22Rv1 (cell line): ENCODE results near the gene S100A12.

Experiments
- H3K27ac ChIP-seq: fragments of 450-650 bp; 2 replicates; pipeline ENCODE4 v1.5.1; 2017
- CTCF ChIP-seq: fragments of 450-650 bp; IDR thresholded peaks from 2 replicates; pipeline ENCODE4 v1.5.1; 2017; ENCODE audit warnings: mild to moderate bottlenecking
- ZFX ChIP-seq: fragments of 450-650 bp; IDR thresholded peaks from 2 replicates; pipeline ENCODE4 v1.6.1; 2017; ENCODE audit warnings: antibody characterized with exemption, borderline replicate concordance

Gene S100A12

GRCh38 chr1:153364156-153364555 is 11.3 kb downstream of the S100A12 start:
- TF ChIP-seq CTCF (no peak), ZFX (no peak)
- no peak overlapping the region for H3K27ac ChIP-seq

- H3K27ac ChIP-seq = no peak overlapping the region
- TF ChIP-seq ZFX (no peak), CTCF (no peak)
Observed at GRCh38 chr1:153363641-153364040, 11.8 kb downstream of the S100A12 start.

- TF ChIP-seq ZFX = no peak
- TF ChIP-seq CTCF = no peak
- no peak overlapping the region for H3K27ac ChIP-seq
Observed at GRCh38 chr1:153362187-153362775, 13.1 kb downstream of the S100A12 start.

GRCh38 chr1:153361480-153362109 is 13.8 kb downstream of the S100A12 start:
- H3K27ac ChIP-seq = no peak overlapping the region
- TF ChIP-seq CTCF = no peak
- TF ChIP-seq ZFX = no peak

- H3K27ac ChIP-seq = no peak overlapping the region
- TF ChIP-seq CTCF (no peak), ZFX (no peak)
Observed at GRCh38 chr1:153360592-153361479, 14.6 kb downstream of the S100A12 start.

GRCh38 chr1:153360190-153360589 is 15.2 kb downstream of the S100A12 start:
- no peak overlapping the region for H3K27ac ChIP-seq
- no peak for TF ChIP-seq CTCF
- TF ChIP-seq ZFX = no peak

GRCh38 chr1:153359241-153359640 is 16.2 kb downstream of the S100A12 start:
- H3K27ac ChIP-seq = no peak overlapping the region
- TF ChIP-seq ZFX (no peak), CTCF (no peak)
